Neuronal stem cell (in vitro differentiated cells): ENCODE measurements around the gene CCHCR1. TPM values are rescaled to one million over a fixed set of nuclear protein-coding genes. Genes with fewer than 3 reads are reported as not detected.

Experiments
- DNase-seq: peaks from one replicate; pipeline ENCODE4 v3.0.0-alpha.2; 2013; ENCODE audit warnings: low spot score
- H2AFZ ChIP-seq: one replicate; pipeline ENCODE4 v1.6.1; 2013; ENCODE audit warnings: mild to moderate bottlenecking, low read length, inconsistent platforms
- H2AK5ac ChIP-seq: 2 replicates; pipeline ENCODE4 v1.6.1; 2013; ENCODE audit warnings: low read depth, mild to moderate bottlenecking, inconsistent platforms, low read length, moderate library complexity, mixed read lengths
- H2BK120ac ChIP-seq: 2 replicates; pipeline ENCODE4 v1.6.1; 2013; ENCODE audit warnings: low read depth, mild to moderate bottlenecking, inconsistent platforms, low read length, moderate library complexity, mixed read lengths
- H2BK12ac ChIP-seq: one replicate; pipeline ENCODE4 v1.6.1; 2013; ENCODE audit warnings: low read length, inconsistent platforms
- H2BK15ac ChIP-seq: 2 replicates; pipeline ENCODE4 v1.6.1; 2013; ENCODE audit warnings: mild to moderate bottlenecking, low read length, inconsistent platforms, mixed read lengths
- H2BK5ac ChIP-seq: one replicate; pipeline ENCODE4 v1.6.1; 2013; ENCODE audit warnings: inconsistent platforms, mild to moderate bottlenecking, low read length, moderate library complexity
- H3K14ac ChIP-seq: one replicate; pipeline ENCODE4 v1.6.1; 2013; ENCODE audit warnings: low read length, inconsistent platforms
- H3K18ac ChIP-seq: 2 replicates; pipeline ENCODE4 v1.6.1; 2013; ENCODE audit warnings: low read length, inconsistent platforms
- H3K23ac ChIP-seq: 2 replicates; pipeline ENCODE4 v1.6.1; 2013; ENCODE audit warnings: low read depth, mild to moderate bottlenecking, mixed read lengths, low read length, inconsistent platforms; ENCODE audit not compliant: poor library complexity
- H3K27ac ChIP-seq: replicated peaks from 3 replicates; pipeline ENCODE4 v1.5.1; 2013; ENCODE audit warnings: low read length, inconsistent platforms
- H3K27me3 ChIP-seq, 3 experiments: 2 replicates each; pipeline ENCODE4 v1.6.1; 2013; ENCODE audit warnings: low read length in 3 of 3, mild to moderate bottlenecking in 2 of 3, inconsistent platforms in 1 of 3, low read depth in 1 of 3, mixed read lengths in 1 of 3, moderate library complexity in 1 of 3; ENCODE audit not compliant: control insufficient read depth in 3 of 3, insufficient read depth in 3 of 3
- H3K36me3 ChIP-seq, 2 donors: replicated peaks in 1 of 2; 2 replicates each; pipeline ENCODE4 v1.6.1; 2013; ENCODE audit warnings: low read length in 2 of 2; ENCODE audit not compliant: control insufficient read depth in 2 of 2, insufficient read depth in 2 of 2
- H3K4ac ChIP-seq: 2 replicates; pipeline ENCODE4 v1.6.1; 2013; ENCODE audit warnings: inconsistent platforms, mild to moderate bottlenecking, low read length, moderate library complexity
- H3K4me1 ChIP-seq, 2 donors: 1 replicate in 1 of 2; 2 replicates in 1 of 2; pipeline ENCODE4 v1.6.1; 2013; ENCODE audit warnings: low read length in 2 of 2, low read depth in 1 of 2; ENCODE audit not compliant: control insufficient read depth in 2 of 2, insufficient read depth in 1 of 2
- H3K4me2 ChIP-seq: one replicate; pipeline ENCODE4 v1.6.1; 2013; ENCODE audit warnings: mild to moderate bottlenecking, low read length, inconsistent platforms; ENCODE audit not compliant: insufficient read depth, poor library complexity, severe bottlenecking
- H3K4me3 ChIP-seq, 2 donors: 2 replicates each; pipeline ENCODE4 v1.5.1; 2013; ENCODE audit warnings: low read length in 2 of 2, mild to moderate bottlenecking in 2 of 2, inconsistent platforms in 1 of 2, moderate library complexity in 1 of 2
- H3K79me1 ChIP-seq: one replicate; pipeline ENCODE4 v1.6.1; 2013; ENCODE audit warnings: low read depth, mild to moderate bottlenecking, inconsistent platforms, low read length, moderate library complexity
- H3K9ac ChIP-seq: one replicate; pipeline ENCODE4 v1.6.1; 2013; ENCODE audit warnings: mild to moderate bottlenecking, low read depth, low read length, inconsistent platforms; ENCODE audit not compliant: poor library complexity
- H3K9me3 ChIP-seq, 2 donors: replicated peaks in 1 of 2; 2 replicates each; pipeline versions ENCODE3 to v1.6.1; 2013; ENCODE audit warnings: low read length in 2 of 2, mild to moderate bottlenecking in 2 of 2, inconsistent platforms in 1 of 2, low read depth in 1 of 2, mixed read lengths in 1 of 2, moderate library complexity in 1 of 2; ENCODE audit not compliant: control insufficient read depth in 2 of 2, insufficient read depth in 1 of 2
- H4K8ac ChIP-seq: one replicate; pipeline ENCODE4 v1.6.1; 2013; ENCODE audit warnings: low read depth, mild to moderate bottlenecking, inconsistent platforms, low read length, moderate library complexity
- H4K91ac ChIP-seq: one replicate; pipeline ENCODE4 v1.6.1; 2013; ENCODE audit warnings: low read length, low read depth, mild to moderate bottlenecking, inconsistent platforms; ENCODE audit not compliant: poor library complexity
- WGBS, 2 donors: extraction: QIAGEN DNeasy Blood & Tissue Kit; methylation state at CpG; one replicate each; pipeline ENCODE4 v1.1.7; 2013; ENCODE audit warnings: missing lambda C conversion rate in 2 of 2, mixed read lengths in 1 of 2; ENCODE audit not compliant: insufficient read length in 2 of 2, insufficient replicate concordance in 1 of 2; ENCODE audit errors: extremely low coverage in 2 of 2; 5-methylcytosine and 5-hydroxymethylcytosine counted together
- small RNA-seq: library from polyadenylated mRNA; stranded (forward); fragments of <200 nt; extraction: miRNeasy Mini kit (QIAGEN cat#:217004); gene quantifications from one replicate; pipeline ENCODE3, GENCODE V24; 2013; ENCODE audit not compliant: insufficient read depth

CCHCR1 gene

GRCh38 chr6:31092769-31093505 lies 64.7 kb downstream of the CCHCR1 start:
- no peak overlapping the region for H2AK5ac ChIP-seq
- no peak overlapping the region for H3K23ac ChIP-seq
- no peak overlapping the region for H3K27ac ChIP-seq
- H2BK12ac ChIP-seq, result no peak overlapping the region
- H3K4me3 ChIP-seq, result no peak overlapping the region
- H3K14ac ChIP-seq, result no peak overlapping the region
- H2BK15ac ChIP-seq, result no peak overlapping the region
- no peaks in the 10 kb centered on the region for H3K36me3 ChIP-seq
- H2BK120ac ChIP-seq, result no peak overlapping the region
- H3K9ac ChIP-seq, result no peak overlapping the region
- H3K27me3 ChIP-seq, result peaks cover 0 to 5% (median 0%) of the 10 kb centered on the region in 3 experiments
- H2BK5ac ChIP-seq, result no peak overlapping the region
- no peak overlapping the region for H2AFZ ChIP-seq
- H4K91ac ChIP-seq, result no peak overlapping the region
- no peaks in the 10 kb centered on the region for H3K4me1 ChIP-seq
- H3K4me2 ChIP-seq, result no peak overlapping the region
- WGBS, 2 donors, result no CpG with 5 or more reads among the region's 12 CpGs
- H3K18ac ChIP-seq, result no peak overlapping the region
- H3K4ac ChIP-seq, result no peak overlapping the region
- H4K8ac ChIP-seq, result no peak overlapping the region
- DNase-seq, result no peak
- H3K9me3 ChIP-seq, result no peaks in the 10 kb centered on the region
- H3K79me1 ChIP-seq, result no peaks in the 10 kb centered on the region

Small RNA genes lying within 50 kb of the gene (small RNA-seq; reads per million reads assigned to genes)
- not detected for gene POLR2LP1
